HepG2 (cell line): ENCODE results near the gene ZNF792. TPM values are rescaled to one million over a fixed set of nuclear protein-coding genes. Genes with fewer than 3 reads are reported as not detected.

Experiments
- FOXM1 ChIP-seq: sonication (generic); formaldehyde crosslinking; IDR thresholded peaks from 2 replicates; pipeline ENCODE4 v1.5.0; 2020; ENCODE audit warnings: missing genetic modification reagents
- PITX1 ChIP-seq: sonication (generic); formaldehyde crosslinking; IDR thresholded peaks from 2 replicates; pipeline ENCODE4 v1.5.1; 2020; ENCODE audit warnings: mild to moderate bottlenecking, missing genetic modification reagents
- POLR2A ChIP-seq, 2 experiments: IDR thresholded peaks; 2 replicates each; pipeline ENCODE4 v1.6.1; 2011; ENCODE audit warnings: low read depth in 2 of 2, low read length in 2 of 2, mild to moderate bottlenecking in 1 of 2, moderate library complexity in 1 of 2; ENCODE audit not compliant: insufficient read depth in 1 of 2
- SNAPC4 ChIP-seq: sonication (generic); formaldehyde crosslinking; IDR thresholded peaks from 2 replicates; pipeline ENCODE4 v1.4.0; 2020; ENCODE audit warnings: mild to moderate bottlenecking, missing genetic modification reagents
- ZBED4 ChIP-seq: sonication (generic); formaldehyde crosslinking; IDR thresholded peaks from 2 replicates; pipeline ENCODE4 v1.4.0; 2020; ENCODE audit warnings: missing genetic modification reagents, borderline replicate concordance
- ZNF318 ChIP-seq: sonication (generic); formaldehyde crosslinking; IDR thresholded peaks from 2 replicates; pipeline ENCODE4 v1.4.0; 2020; ENCODE audit warnings: mild to moderate bottlenecking, missing genetic modification reagents
- ZNF468 ChIP-seq: sonication (generic); formaldehyde crosslinking; IDR thresholded peaks from 2 replicates; pipeline ENCODE4 v1.8.0; 2022; ENCODE audit warnings: mild to moderate bottlenecking, moderate library complexity, missing genetic modification reagents
- ZNF589 ChIP-seq: sonication (generic); formaldehyde crosslinking; conservative IDR thresholded peaks from 2 replicates; pipeline ENCODE4 v1.8.0; 2022; ENCODE audit warnings: mild to moderate bottlenecking, moderate library complexity, missing genetic modification reagents
- polyA plus RNA-seq, 8 experiments: library from polyadenylated mRNA; depleted of rRNA in 3 of 8; stranded (reverse) in 7 of 8; unstranded in 1 of 8; fragments of >200 nt; fragmentation: Illumina TruSeq in 4 of 8; extraction: Trizol in 4 of 8; gene quantifications; 2 replicates each; pipeline versions ENCODE4 v1.2.1 to v1.2.3, GENCODE V29; 2011 to 2016; ENCODE audit warnings: low read depth in 4 of 8, missing spikeins in 1 of 8, mixed read lengths in 1 of 8; ENCODE audit not compliant: insufficient read depth in 1 of 8
- total RNA-seq, 5 experiments: library from RNA; depleted of rRNA; stranded (reverse); fragments of >200 nt; fragmentation: Illumina TruSeq; extraction: Trizol; gene quantifications; 2 replicates each; pipeline ENCODE4 v1.2.3, GENCODE V29; 2016; ENCODE audit warnings: low read depth in 1 of 5
- TF ChIP-seq, protein P1 (sequence below): IDR thresholded peaks from 2 replicates; pipeline ENCODE4 v1.6.1; 2016; ENCODE audit warnings: mild to moderate bottlenecking, missing biosample characterization, missing genetic modification reagents

Gene ZNF792
- total and polyA plus RNA-seq, 2 of the 13 experiments (the other 11 are each of a cell fraction or from before 2014, with no cell fraction given), result 5.5 to 11.5 TPM

DNA sequence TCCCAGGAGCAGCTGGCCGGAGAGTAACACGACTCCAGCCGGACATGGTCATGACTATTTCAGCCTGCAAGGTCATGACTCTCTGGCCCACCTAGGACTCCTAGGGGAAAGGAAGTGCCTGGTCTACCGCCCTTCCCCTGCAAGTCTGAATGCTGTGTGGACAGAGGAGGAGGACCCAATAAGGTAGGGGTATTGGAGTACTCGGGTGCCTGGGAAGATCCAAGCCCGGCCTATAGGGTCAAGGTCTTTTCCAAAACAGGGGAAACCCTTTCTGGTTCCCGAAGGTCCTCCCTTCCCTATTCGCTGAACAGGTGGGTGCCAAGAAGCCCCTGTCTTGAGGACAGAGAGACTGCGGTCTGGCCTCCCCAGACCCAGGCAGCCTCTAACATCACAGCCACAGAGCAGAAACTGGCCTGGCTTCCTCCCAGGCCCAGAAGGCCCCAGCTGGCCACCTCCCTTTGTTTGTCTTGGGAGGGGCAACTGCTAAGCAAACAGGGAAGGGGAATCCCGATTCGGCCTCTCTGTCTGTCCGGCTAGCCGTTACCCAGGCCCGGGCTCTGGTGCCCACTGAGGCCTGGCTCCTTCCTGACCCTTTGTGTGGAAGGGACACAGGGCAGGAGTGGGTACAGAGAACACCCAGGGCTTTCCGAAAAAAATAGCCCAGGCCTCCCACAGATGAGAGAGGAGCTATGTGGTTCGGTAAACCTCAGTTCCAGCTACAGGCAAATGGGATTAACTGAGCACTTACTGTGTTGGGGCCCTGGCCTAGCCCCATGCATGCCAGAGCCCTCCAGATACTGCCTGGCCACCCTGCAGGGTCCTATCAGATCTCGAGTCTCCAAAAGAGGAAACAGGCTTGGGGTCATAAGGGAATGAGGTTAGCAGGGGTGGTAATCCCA, 30.9 kb upstream of the ZNF792 start (continued):
- no peak for TF ChIP-seq SNAPC4 (CRISPR knock-in tag)
- peak; percentile 76 for TF ChIP-seq PITX1
- TF ChIP-seq ZNF318, result 0 out of 2 replicates have a peak, but pooled peaks have one; percentile 64
- TF ChIP-seq, protein P1, sequence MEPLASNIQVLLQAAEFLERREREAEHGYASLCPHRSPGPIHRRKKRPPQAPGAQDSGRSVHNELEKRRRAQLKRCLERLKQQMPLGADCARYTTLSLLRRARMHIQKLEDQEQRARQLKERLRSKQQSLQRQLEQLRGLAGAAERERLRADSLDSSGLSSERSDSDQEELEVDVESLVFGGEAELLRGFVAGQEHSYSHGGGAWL (CRISPR knock-in tag), result 0 out of 2 replicates have a peak, but pooled peaks have one; percentile 69
- TF ChIP-seq POLR2A (IDR thresholded peaks at IDR 0.05; ENCODE audit: insufficient read depth in 1 of 2, low read depth in 2 of 2, low read length in 2 of 2), result peak in 1 of 2 experiments; percentile 76; a peak in 2 of 4 replicates
- no peak for TF ChIP-seq ZNF589 (CRISPR knock-in tag)
- TF ChIP-seq FOXM1 (CRISPR knock-in tag), result no peak
- peak; percentile 92 for TF ChIP-seq ZBED4 (CRISPR knock-in tag)
- TF ChIP-seq ZNF468 (CRISPR knock-in tag), result no peak
